ENCODE data around the gene PRADC1. TPM values are rescaled to one million over a fixed set of nuclear protein-coding genes. Genes with fewer than 3 reads are reported as not detected.

The PRADC1 gene
- total RNA-seq = 17.7 TPM

DNA sequence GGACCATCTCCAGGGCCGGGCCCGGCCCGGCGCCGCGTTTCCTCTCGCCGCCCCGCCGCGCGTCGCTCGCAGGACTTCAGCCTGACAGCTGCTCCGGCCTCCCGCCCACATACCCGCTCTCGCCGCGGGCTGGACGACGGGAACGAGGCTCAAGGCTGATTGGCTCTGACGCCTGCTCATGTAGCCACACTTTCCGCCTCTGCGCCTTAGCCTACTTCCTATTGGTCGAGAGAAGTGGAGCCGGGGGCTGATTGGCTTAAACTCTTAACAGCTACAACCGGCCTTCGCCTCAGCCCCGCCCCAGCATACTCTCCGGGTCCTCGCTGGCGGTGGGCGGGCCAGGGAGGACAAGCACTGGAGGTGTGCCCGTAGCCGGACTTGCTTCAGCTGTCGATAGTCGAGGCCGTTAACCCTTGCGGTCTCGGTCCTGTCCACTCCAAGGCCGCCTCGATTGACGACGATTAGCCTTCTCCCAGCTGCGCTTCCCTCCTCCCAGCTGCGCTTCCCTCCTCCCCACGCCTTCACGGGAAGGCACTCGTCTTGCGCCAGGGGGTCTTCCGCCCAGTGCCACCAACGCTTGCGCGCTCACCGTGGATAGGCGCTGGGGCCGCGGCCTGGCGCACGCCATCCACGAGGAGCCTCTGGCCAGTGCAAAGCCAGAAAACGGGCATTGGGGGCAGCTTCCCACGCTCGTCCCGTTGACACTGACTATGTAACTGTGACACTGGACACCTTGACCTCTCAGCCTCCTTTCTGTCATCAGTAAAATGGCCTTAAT is at the start of gene PRADC1:
PRADC1 (minus strand) TSS at position 86 of the 778 bp plus-strand sequence; CDS start at position 7, 79 bp downstream.
- peak within 1 kb of the TSS; percentile 79 to 99 (median 94) for H3K4me3 ChIP-seq (ENCODE audit: low read length in 3 of 3)
- H3K27me3 ChIP-seq (ENCODE audit: control insufficient read depth in 3 of 3, insufficient read depth in 3 of 3, low read length in 3 of 3) = no peaks in the 10 kb centered on the region
- H3K4me1 ChIP-seq (ENCODE audit: control insufficient read depth in 3 of 3, insufficient read depth in 3 of 3, low read length in 3 of 3) = peaks cover 31 to 48% (median 37%) of the 10 kb centered on the region in 3 donors
- peak within 1 kb of the TSS; percentile 89 to 99 (median 96) for H3K9ac ChIP-seq (ENCODE audit: low read depth in 1 of 3, low read length in 3 of 3)
- peaks cover 15 to 20% (median 18%) of the 10 kb centered on the region in 3 donors for H3K36me3 ChIP-seq (ENCODE audit: control insufficient read depth in 3 of 3, insufficient read depth in 3 of 3, low read length in 3 of 3)
- H3K27ac ChIP-seq (ENCODE audit: low read depth, low read length) = peak within 1 kb of the TSS; percentile 86
- H3K9me3 ChIP-seq (ENCODE audit: control insufficient read depth in 3 of 3, low read length in 3 of 3) = no peaks in the 10 kb centered on the region

DNA sequence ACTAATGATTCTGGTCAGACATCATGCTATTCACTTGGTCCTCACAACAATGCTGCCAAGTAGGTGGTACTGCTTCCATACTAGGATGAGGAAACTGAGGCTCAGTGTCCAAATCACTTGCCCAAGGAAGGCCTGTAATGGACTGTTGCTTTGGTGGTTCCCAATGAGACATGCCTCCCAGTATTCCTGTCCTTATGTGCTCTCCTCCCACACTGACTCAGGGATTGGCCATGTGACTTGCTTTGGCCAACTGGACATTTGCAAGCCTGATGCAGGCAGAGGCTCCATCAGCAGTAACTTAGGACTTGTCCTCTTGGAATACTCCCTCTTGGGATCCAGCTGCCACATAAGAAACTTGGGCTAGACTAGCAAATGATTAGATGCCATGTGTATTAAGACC is 48.2 kb upstream of the PRADC1 start:
- Histone ChIP-seq H3K4me3 (ENCODE audit: low read length in 3 of 3) (no peak overlapping the region), H3K4me1 (ENCODE audit: control insufficient read depth in 3 of 3, insufficient read depth in 3 of 3, low read length in 3 of 3) (peaks cover 4 to 9% (median 6%) of the 10 kb centered on the region in 3 donors), H3K27ac (ENCODE audit: low read depth, low read length) (no peak overlapping the region), H3K36me3 (ENCODE audit: control insufficient read depth in 3 of 3, insufficient read depth in 3 of 3, low read length in 3 of 3) (no peaks in the 10 kb centered on the region), H3K9ac (ENCODE audit: low read depth in 1 of 3, low read length in 3 of 3) (no peak overlapping the region), H3K27me3 (ENCODE audit: control insufficient read depth in 3 of 3, insufficient read depth in 3 of 3, low read length in 3 of 3) (peaks cover 22 to 27% (median 22%) of the 10 kb centered on the region in 3 donors), H3K9me3 (ENCODE audit: control insufficient read depth in 3 of 3, low read length in 3 of 3) (no peaks in the 10 kb centered on the region)

DNA sequence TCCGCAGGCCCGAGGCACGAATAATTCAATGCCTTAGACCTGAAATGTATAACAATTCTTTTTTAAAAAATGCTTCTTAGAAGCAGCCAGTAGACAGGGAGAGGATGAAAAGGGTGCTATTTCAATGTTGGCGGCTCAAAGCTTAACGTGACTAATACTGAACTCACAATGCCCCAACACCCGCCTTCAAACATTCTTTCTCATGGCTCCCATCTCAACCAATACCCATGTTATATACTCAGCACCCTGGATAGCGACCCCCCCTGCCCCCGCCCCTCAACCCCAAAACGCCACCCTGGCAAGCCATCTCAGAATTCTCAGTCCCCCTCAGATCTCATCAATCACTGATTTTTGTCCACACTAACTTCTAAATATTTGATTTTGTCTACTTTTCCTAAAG is 46.8 kb upstream of the PRADC1 start:
- no peak overlapping the region for H3K4me3 ChIP-seq (ENCODE audit: low read length in 3 of 3)
- peaks cover 2 to 5% (median 4%) of the 10 kb centered on the region in 3 donors for H3K4me1 ChIP-seq (ENCODE audit: control insufficient read depth in 3 of 3, insufficient read depth in 3 of 3, low read length in 3 of 3)
- H3K36me3 ChIP-seq (ENCODE audit: control insufficient read depth in 3 of 3, insufficient read depth in 3 of 3, low read length in 3 of 3) = no peaks in the 10 kb centered on the region
- peaks cover 10 to 15% (median 11%) of the 10 kb centered on the region in 3 donors for H3K27me3 ChIP-seq (ENCODE audit: control insufficient read depth in 3 of 3, insufficient read depth in 3 of 3, low read length in 3 of 3)
- no peak overlapping the region for H3K9ac ChIP-seq (ENCODE audit: low read depth in 1 of 3, low read length in 3 of 3)
- H3K9me3 ChIP-seq (ENCODE audit: control insufficient read depth in 3 of 3, low read length in 3 of 3) = no peaks in the 10 kb centered on the region
- no peak overlapping the region for H3K27ac ChIP-seq (ENCODE audit: low read depth, low read length)

DNA sequence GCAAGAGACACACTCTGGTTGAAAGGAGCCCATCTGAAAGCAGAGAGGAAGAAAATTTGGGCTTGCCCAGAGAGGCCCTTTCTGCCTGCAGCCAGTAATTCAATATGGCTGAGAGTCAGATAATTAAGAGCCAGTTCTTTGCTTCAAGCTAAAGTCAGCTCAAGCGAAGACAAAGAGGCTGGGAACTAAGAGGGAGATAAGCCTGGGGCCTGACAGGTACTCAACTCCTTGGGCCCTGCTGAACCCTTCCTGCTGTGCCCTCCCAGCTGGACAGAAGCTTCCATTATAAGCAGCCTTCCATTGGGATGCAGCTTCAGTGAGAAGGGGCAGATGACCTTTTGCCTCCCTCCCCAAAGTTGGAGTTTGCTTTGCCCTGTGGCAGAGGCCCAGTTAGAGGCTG is 39.2 kb upstream of the PRADC1 start:
- Histone ChIP-seq H3K36me3 (ENCODE audit: control insufficient read depth in 3 of 3, insufficient read depth in 3 of 3, low read length in 3 of 3) (no peaks in the 10 kb centered on the region), H3K4me1 (ENCODE audit: control insufficient read depth in 3 of 3, insufficient read depth in 3 of 3, low read length in 3 of 3) (peaks cover 0 to 9% (median 4%) of the 10 kb centered on the region in 3 donors), H3K9me3 (ENCODE audit: control insufficient read depth in 3 of 3, low read length in 3 of 3) (no peaks in the 10 kb centered on the region), H3K4me3 (ENCODE audit: low read length in 3 of 3) (no peak overlapping the region), H3K27me3 (ENCODE audit: control insufficient read depth in 3 of 3, insufficient read depth in 3 of 3, low read length in 3 of 3) (peaks cover 25 to 46% (median 33%) of the 10 kb centered on the region in 3 donors), H3K9ac (ENCODE audit: low read depth in 1 of 3, low read length in 3 of 3) (no peak overlapping the region), H3K27ac (ENCODE audit: low read depth, low read length) (no peak overlapping the region)

DNA sequence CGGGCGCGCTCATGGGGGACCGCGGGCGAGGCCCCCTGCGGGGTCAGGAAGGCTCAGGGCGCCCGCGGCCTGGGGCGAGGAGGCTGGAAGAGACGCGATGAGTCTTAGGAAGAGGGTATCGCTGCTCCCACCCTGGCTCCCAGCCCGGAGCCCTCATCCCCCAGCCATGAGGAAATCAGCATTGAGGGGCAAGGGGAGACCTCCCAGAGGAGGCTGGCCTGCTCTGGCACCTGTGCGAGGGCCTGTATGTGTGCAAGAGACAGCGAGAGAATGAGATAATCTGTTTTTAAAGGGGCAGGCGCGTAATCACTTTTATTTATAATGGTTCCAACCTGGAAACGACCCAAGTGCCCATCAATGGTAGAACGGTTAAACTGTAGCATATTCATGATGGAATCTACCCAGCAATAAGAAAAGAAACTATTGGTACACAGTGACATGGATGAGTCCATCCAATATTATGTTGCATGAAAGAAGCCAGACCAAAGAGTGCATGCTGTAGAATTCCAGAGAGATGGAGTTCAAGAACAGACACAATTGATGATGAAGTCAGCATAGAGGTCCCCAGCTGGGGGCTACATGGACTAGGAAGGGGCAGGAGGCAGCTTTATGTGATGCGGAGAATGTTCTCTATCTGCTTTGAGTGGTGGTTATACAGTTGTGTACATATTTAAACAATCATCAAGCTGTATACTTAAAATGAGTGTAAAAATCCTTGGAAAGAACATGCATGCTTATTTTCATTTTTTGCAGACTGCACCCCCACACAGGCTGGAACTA is 36.8 kb upstream of the PRADC1 start:
- no peaks in the 10 kb centered on the region for H3K9me3 ChIP-seq (ENCODE audit: control insufficient read depth in 3 of 3, low read length in 3 of 3)
- peaks cover 39 to 62% (median 45%) of the 10 kb centered on the region in 3 donors for H3K27me3 ChIP-seq (ENCODE audit: control insufficient read depth in 3 of 3, insufficient read depth in 3 of 3, low read length in 3 of 3)
- peaks cover 0 to 9% (median 4%) of the 10 kb centered on the region in 3 donors for H3K4me1 ChIP-seq (ENCODE audit: control insufficient read depth in 3 of 3, insufficient read depth in 3 of 3, low read length in 3 of 3)
- no peak overlapping the region for H3K27ac ChIP-seq (ENCODE audit: low read depth, low read length)
- no peak overlapping the region for H3K4me3 ChIP-seq (ENCODE audit: low read length in 3 of 3)
- H3K36me3 ChIP-seq (ENCODE audit: control insufficient read depth in 3 of 3, insufficient read depth in 3 of 3, low read length in 3 of 3) = no peaks in the 10 kb centered on the region
- no peak overlapping the region for H3K9ac ChIP-seq (ENCODE audit: low read depth in 1 of 3, low read length in 3 of 3)

DNA sequence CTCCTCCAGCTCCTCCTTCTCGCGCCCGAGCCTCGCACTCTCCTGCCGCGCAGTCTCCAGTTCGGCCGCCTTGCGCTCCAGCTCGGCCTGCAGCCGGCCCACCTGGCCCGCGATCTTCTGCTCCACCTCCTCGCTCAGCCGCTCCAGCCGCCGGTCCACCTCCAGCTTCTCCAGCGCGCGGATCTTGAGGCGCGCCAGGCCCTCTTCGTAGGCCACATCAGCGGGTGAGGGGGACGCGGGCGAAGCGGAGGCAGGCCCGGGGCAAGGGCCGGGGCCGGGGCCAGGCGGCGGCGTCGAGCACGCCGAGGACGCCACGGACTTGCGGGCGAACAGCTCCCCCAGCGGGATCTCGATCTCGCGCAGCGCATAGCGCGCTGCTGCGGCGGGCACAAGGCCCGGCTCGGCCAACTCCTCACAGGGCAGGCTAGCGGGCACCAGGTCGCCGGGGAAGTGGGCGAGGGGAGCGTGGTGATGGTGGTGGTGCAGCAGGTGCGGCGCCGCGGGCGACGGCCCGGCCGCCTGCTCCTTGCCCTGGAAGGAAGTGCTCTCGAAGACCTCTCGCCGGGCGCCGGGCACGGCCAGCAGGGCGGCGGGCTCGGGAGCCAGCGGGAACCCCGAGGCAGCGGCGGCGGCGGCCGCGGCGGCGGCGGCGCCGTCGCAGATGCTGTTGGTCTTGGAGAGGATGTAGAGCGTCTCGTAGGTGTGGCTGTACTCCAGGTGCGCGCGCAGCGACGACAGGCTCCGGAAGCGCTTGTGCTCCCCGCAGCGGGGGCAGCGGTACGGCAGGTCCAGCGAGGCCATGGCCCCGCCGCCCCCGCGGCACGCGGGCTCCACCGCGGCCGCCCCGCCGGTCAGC is 36.0 kb upstream of the PRADC1 start:
- Histone ChIP-seq H3K27ac (ENCODE audit: low read depth, low read length) (no peak overlapping the region), H3K27me3 (ENCODE audit: control insufficient read depth in 3 of 3, insufficient read depth in 3 of 3, low read length in 3 of 3) (peaks cover 39 to 62% (median 45%) of the 10 kb centered on the region in 3 donors), H3K36me3 (ENCODE audit: control insufficient read depth in 3 of 3, insufficient read depth in 3 of 3, low read length in 3 of 3) (no peaks in the 10 kb centered on the region), H3K4me1 (ENCODE audit: control insufficient read depth in 3 of 3, insufficient read depth in 3 of 3, low read length in 3 of 3) (peaks cover 0 to 9% (median 4%) of the 10 kb centered on the region in 3 donors), H3K4me3 (ENCODE audit: low read length in 3 of 3) (peak overlapping the region in 2 of 3 donors; percentile 29 to 36), H3K9me3 (ENCODE audit: control insufficient read depth in 3 of 3, low read length in 3 of 3) (no peaks in the 10 kb centered on the region), H3K9ac (ENCODE audit: low read depth in 1 of 3, low read length in 3 of 3) (no peak overlapping the region)

DNA sequence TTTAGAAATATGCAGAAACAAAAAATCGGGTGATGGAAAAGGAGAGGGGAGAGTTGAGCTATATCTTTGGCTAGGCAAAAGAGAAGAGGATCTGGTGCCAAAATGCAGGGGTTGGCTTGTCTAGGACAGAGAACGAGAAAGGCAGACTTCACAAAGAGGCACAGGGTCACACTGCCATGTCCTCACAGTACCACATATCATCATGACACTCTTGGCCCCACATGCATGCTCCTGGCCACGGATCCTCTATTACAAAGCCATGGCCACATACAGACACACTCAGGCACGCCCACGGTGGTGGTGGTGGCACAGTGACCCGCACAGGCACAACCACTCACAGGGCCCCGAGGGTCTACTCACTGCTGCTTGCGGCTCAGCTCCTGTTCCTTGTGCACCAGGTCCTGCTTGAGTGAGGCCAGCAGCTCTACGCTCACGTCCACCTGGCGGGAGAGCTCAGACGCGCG is 35.4 kb upstream of the PRADC1 start:
- Histone ChIP-seq H3K9me3 (ENCODE audit: control insufficient read depth in 3 of 3, low read length in 3 of 3) (no peaks in the 10 kb centered on the region), H3K4me3 (ENCODE audit: low read length in 3 of 3) (peak overlapping the region in 2 of 3 donors; percentile 14 to 29), H3K27me3 (ENCODE audit: control insufficient read depth in 3 of 3, insufficient read depth in 3 of 3, low read length in 3 of 3) (peaks cover 39 to 65% (median 45%) of the 10 kb centered on the region in 3 donors), H3K4me1 (ENCODE audit: control insufficient read depth in 3 of 3, insufficient read depth in 3 of 3, low read length in 3 of 3) (peaks cover 0 to 9% (median 4%) of the 10 kb centered on the region in 3 donors), H3K27ac (ENCODE audit: low read depth, low read length) (no peak overlapping the region), H3K9ac (ENCODE audit: low read depth in 1 of 3, low read length in 3 of 3) (no peak overlapping the region), H3K36me3 (ENCODE audit: control insufficient read depth in 3 of 3, insufficient read depth in 3 of 3, low read length in 3 of 3) (no peaks in the 10 kb centered on the region)

DNA sequence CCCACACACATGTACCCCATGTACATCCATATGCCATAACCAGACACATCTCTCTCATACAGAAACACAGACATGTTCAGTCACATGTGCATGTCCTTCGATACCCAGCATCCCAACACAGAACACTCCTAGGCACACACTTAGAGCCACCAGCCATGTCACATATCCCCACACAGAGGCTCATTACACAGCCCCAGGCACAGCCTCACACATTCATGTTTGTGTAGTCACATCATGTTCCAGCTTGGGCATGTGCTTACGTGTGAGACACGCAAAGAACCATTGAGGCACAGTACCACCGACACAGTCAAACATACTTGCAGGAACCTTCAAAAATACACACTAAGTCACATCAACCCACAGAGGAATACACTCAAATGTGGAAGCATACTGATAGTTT is 34.0 kb upstream of the PRADC1 start:
- Histone ChIP-seq H3K9ac (ENCODE audit: low read depth in 1 of 3, low read length in 3 of 3) (no peak overlapping the region), H3K4me1 (ENCODE audit: control insufficient read depth in 3 of 3, insufficient read depth in 3 of 3, low read length in 3 of 3) (peaks cover 0 to 9% (median 4%) of the 10 kb centered on the region in 3 donors), H3K36me3 (ENCODE audit: control insufficient read depth in 3 of 3, insufficient read depth in 3 of 3, low read length in 3 of 3) (no peaks in the 10 kb centered on the region), H3K9me3 (ENCODE audit: control insufficient read depth in 3 of 3, low read length in 3 of 3) (no peaks in the 10 kb centered on the region), H3K27ac (ENCODE audit: low read depth, low read length) (no peak overlapping the region), H3K27me3 (ENCODE audit: control insufficient read depth in 3 of 3, insufficient read depth in 3 of 3, low read length in 3 of 3) (peaks cover 39 to 60% (median 45%) of the 10 kb centered on the region in 3 donors), H3K4me3 (ENCODE audit: low read length in 3 of 3) (no peak overlapping the region)

DNA sequence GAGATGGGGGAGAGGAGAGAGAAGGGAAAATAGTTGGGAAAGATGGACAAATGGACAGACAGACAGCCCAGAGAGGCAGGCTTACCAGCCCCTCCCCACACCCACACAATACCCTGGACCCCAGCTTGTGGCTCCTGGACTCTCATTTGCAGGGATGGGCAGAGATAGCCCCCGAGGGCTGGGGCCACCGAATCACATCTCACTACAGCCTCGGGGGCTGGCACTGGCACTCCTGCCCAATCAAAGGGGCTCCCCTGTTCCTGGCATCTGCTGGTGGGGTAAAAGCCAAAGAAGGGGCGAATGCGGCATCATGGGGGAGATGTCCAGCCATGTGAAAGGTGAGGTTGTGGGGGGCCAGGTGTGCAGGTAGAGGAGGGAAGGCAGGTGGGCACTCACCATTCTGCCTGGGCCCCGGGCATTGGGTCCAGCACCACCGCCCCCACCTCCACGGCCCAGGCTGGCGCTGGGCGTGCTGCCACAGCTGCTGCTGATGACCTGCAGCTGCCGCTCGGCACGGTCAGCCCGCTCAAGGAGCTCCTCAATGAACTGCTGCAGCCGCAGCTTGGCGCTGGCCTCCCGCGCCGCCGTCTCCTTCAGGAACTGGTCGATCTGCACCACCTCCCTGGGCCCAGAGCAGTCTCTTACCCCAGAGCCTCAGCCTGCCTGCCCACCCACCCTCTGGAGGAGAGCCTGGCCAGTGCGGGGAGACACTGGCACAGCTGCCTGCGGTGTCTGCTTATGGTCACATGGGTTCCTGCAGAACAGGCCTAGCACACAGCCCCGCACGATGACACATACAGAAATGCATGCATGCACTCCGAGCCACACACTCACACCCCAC is 33.2 kb upstream of the PRADC1 start:
- Histone ChIP-seq H3K4me3 (ENCODE audit: low read length in 3 of 3) (no peak overlapping the region), H3K36me3 (ENCODE audit: control insufficient read depth in 3 of 3, insufficient read depth in 3 of 3, low read length in 3 of 3) (no peaks in the 10 kb centered on the region), H3K27me3 (ENCODE audit: control insufficient read depth in 3 of 3, insufficient read depth in 3 of 3, low read length in 3 of 3) (peaks cover 39 to 58% (median 45%) of the 10 kb centered on the region in 3 donors), H3K4me1 (ENCODE audit: control insufficient read depth in 3 of 3, insufficient read depth in 3 of 3, low read length in 3 of 3) (peaks cover 0 to 9% (median 4%) of the 10 kb centered on the region in 3 donors), H3K27ac (ENCODE audit: low read depth, low read length) (no peak overlapping the region), H3K9me3 (ENCODE audit: control insufficient read depth in 3 of 3, low read length in 3 of 3) (no peaks in the 10 kb centered on the region), H3K9ac (ENCODE audit: low read depth in 1 of 3, low read length in 3 of 3) (no peak overlapping the region)
